SK-N-SH (cell line): ENCODE data around the gene SPIRE2. TPM values are rescaled to one million over a fixed set of nuclear protein-coding genes. Genes with fewer than 3 reads are reported as not detected.

Experiments used
- CTCF ChIA-PET: fragments of 300-600, 350-600 bp; formaldehyde crosslinking; extraction: SDS; loops from one replicate; lab custom pipeline; 2021; lab: Yijun Ruan, JAX
- POLR2A ChIA-PET: fragments of 350-600 bp; sonication (Branson Sonifier 250); formaldehyde crosslinking; extraction: SDS; loops from one replicate; lab custom pipeline; 2020; ENCODE audit warnings: antibody characterized with exemption, inconsistent platforms; lab: Yijun Ruan, JAX
- DNase-seq: peaks from one replicate; pipeline ENCODE4 v3.0.0; 2012
- H2AFZ ChIP-seq: fragments of 200-600 bp; sonication (generic); 2 replicates; pipeline ENCODE4 v1.8.1; 2016; ENCODE audit warnings: antibody characterized with exemption, mild to moderate bottlenecking, low read depth
- H3F3A ChIP-seq: fragments of 200-600 bp; sonication (generic); replicated peaks from 2 replicates; pipeline ENCODE3; 2016; ENCODE audit warnings: antibody characterized with exemption, mild to moderate bottlenecking; ENCODE audit not compliant: insufficient read depth
- H3K27ac ChIP-seq, 2 experiments: fragments of 200-500 bp in 1 of 2; fragments of 200-600 bp in 1 of 2; sonication (Bioruptor generic) in 1 of 2; sonication (generic), shearing (Covaris generic) in 1 of 2; 2 replicates each; pipeline versions ENCODE4 v1.5.1 to v1.6.1; 2014 to 2016; ENCODE audit warnings: low read depth in 2 of 2, inconsistent platforms in 1 of 2, low read length in 1 of 2, mild to moderate bottlenecking in 1 of 2, mixed read lengths in 1 of 2
- H3K27me3 ChIP-seq: fragments of 200-600 bp; sonication (generic), shearing (Covaris generic); 2 replicates; pipeline ENCODE4 v1.6.1; 2016; ENCODE audit warnings: mixed run types; ENCODE audit not compliant: insufficient read depth
- H3K36me3 ChIP-seq, 2 experiments: fragments of 200-500 bp in 1 of 2; fragments of 200-600 bp in 1 of 2; sonication (Bioruptor generic) in 1 of 2; sonication (generic) in 1 of 2; replicated peaks in 1 of 2; 2 replicates each; pipeline versions ENCODE3 to v1.5.1; 2014 to 2016; ENCODE audit warnings: low read length in 1 of 2, mild to moderate bottlenecking in 1 of 2; ENCODE audit not compliant: insufficient read depth in 2 of 2, control insufficient read depth in 1 of 2
- H3K4me1 ChIP-seq, 2 experiments: fragments of 200-500 bp in 1 of 2; fragments of 200-600 bp in 1 of 2; sonication (Bioruptor generic) in 1 of 2; sonication (generic), shearing (Covaris generic) in 1 of 2; 2 replicates each; pipeline versions ENCODE4 v1.5.1 to v1.6.1; 2014 to 2016; ENCODE audit warnings: low read depth in 1 of 2, low read length in 1 of 2, mixed run types in 1 of 2; ENCODE audit not compliant: insufficient read depth in 2 of 2, control insufficient read depth in 1 of 2
- H3K4me2 ChIP-seq: fragments of 200-600 bp; sonication (generic), shearing (Covaris generic); 2 replicates; pipeline ENCODE4 v1.6.1; 2017; ENCODE audit warnings: mixed run types
- H3K4me3 ChIP-seq, 2 experiments: fragments of 200-500 bp in 1 of 2; fragments of 200-600 bp in 1 of 2; sonication (Bioruptor generic) in 1 of 2; sonication (generic), shearing (Covaris generic) in 1 of 2; 2 replicates each; pipeline versions ENCODE4 v1.5.1 to v1.8.1; 2014 to 2016; ENCODE audit warnings: low read depth in 2 of 2, inconsistent platforms in 1 of 2, low read length in 1 of 2, mild to moderate bottlenecking in 1 of 2, mixed read lengths in 1 of 2, moderate library complexity in 1 of 2
- H3K79me2 ChIP-seq: fragments of 200-600 bp; sonication (generic); 2 replicates; pipeline ENCODE4 v1.8.1; 2017; ENCODE audit warnings: mild to moderate bottlenecking; ENCODE audit not compliant: insufficient read depth
- H3K9ac ChIP-seq: fragments of 200-600 bp; sonication (generic); 2 replicates; pipeline ENCODE4 v1.6.1; 2017; ENCODE audit warnings: mixed run types
- H3K9me2 ChIP-seq: fragments of 200-600 bp; sonication (generic); 2 replicates; pipeline ENCODE4 v1.6.1; 2017; ENCODE audit warnings: mixed run types
- H3K9me3 ChIP-seq: fragments of 200-600 bp; sonication (generic); 2 replicates; pipeline ENCODE4 v1.6.1; 2017; ENCODE audit warnings: mixed run types, mild to moderate bottlenecking, moderate library complexity
- H4K20me1 ChIP-seq: fragments of 200-600 bp; sonication (generic); 2 replicates; pipeline ENCODE4 v1.6.1; 2017; ENCODE audit warnings: mild to moderate bottlenecking, mixed run types; ENCODE audit not compliant: insufficient read depth
- CHD2 ChIP-seq: fragments of 150-350 bp; IDR thresholded peaks from 2 replicates; pipeline ENCODE4 v1.6.1; 2018; ENCODE audit warnings: low read length; ENCODE audit not compliant: partially characterized antibody
- CTCF ChIP-seq: fragments of 200-600 bp; sonication (generic); IDR thresholded peaks from 2 replicates; pipeline ENCODE4 v1.6.1; 2017; ENCODE audit warnings: antibody characterized with exemption, mild to moderate bottlenecking, moderate library complexity
- ELF1 ChIP-seq: IDR thresholded peaks from 2 replicates; pipeline ENCODE4 v1.4.0; 2012
- EZH2phosphoT487 ChIP-seq: fragments of 200-600 bp; sonication (generic); IDR thresholded peaks from 2 replicates; pipeline ENCODE4 v1.6.1; 2017; ENCODE audit warnings: low read depth, mixed run types, mild to moderate bottlenecking, antibody characterized with exemption, moderate library complexity, borderline replicate concordance
- FOSL2 ChIP-seq: IDR thresholded peaks from 2 replicates; pipeline ENCODE4 v1.4.0; 2012; ENCODE audit warnings: low read depth, mild to moderate bottlenecking, moderate library complexity, borderline replicate concordance
- GATA2 ChIP-seq: sonication (generic); formaldehyde crosslinking; IDR thresholded peaks from 2 replicates; pipeline ENCODE4 v1.5.0; 2020; ENCODE audit warnings: mild to moderate bottlenecking, missing genetic modification reagents
- JUND ChIP-seq: IDR thresholded peaks from 2 replicates; pipeline ENCODE4 v1.4.0; 2012
- MAX ChIP-seq: IDR thresholded peaks from 2 replicates; pipeline ENCODE4 v1.4.0; 2012; ENCODE audit warnings: low read depth
- NFIC ChIP-seq: IDR thresholded peaks from 2 replicates; pipeline ENCODE4 v1.4.0; 2012; ENCODE audit warnings: borderline replicate concordance
- NRF1 ChIP-seq: IDR thresholded peaks from 2 replicates; pipeline ENCODE4 v1.6.1; 2012; ENCODE audit warnings: low read depth, mild to moderate bottlenecking, low read length
- PBX3 ChIP-seq: IDR thresholded peaks from 2 replicates; pipeline ENCODE4; 2012
- POLR2AphosphoS5 ChIP-seq: IDR thresholded peaks from 2 replicates; pipeline ENCODE4 v1.6.1; 2012; ENCODE audit warnings: low read depth, low read length
- REST ChIP-seq: IDR thresholded peaks from 2 replicates; pipeline ENCODE4 v1.6.1; 2012; ENCODE audit warnings: mild to moderate bottlenecking, low read depth, low read length, moderate library complexity
- SMC3 ChIP-seq: IDR thresholded peaks from 2 replicates; pipeline ENCODE4 v1.6.1; 2012; ENCODE audit warnings: low read depth, low read length, improper control_type of control experiment
- TAF1 ChIP-seq: IDR thresholded peaks from 2 replicates; pipeline ENCODE4 v1.6.1; 2012; ENCODE audit warnings: low read depth, mild to moderate bottlenecking, low read length, moderate library complexity, borderline replicate concordance
- TEAD4 ChIP-seq: IDR thresholded peaks from 2 replicates; pipeline ENCODE4 v1.4.0; 2012; ENCODE audit warnings: mild to moderate bottlenecking, borderline replicate concordance; ENCODE audit not compliant: insufficient read depth
- USF1 ChIP-seq: IDR thresholded peaks from 2 replicates; pipeline ENCODE4 v1.4.0; 2012; ENCODE audit warnings: low read depth, borderline replicate concordance
- USF2 ChIP-seq: fragments of 150-350 bp; IDR thresholded peaks from 2 replicates; pipeline ENCODE4 v1.6.1; 2017; ENCODE audit warnings: antibody characterized with exemption, low read length, low read depth, borderline replicate concordance
- ZBTB33 ChIP-seq: IDR thresholded peaks from 2 replicates; pipeline ENCODE4 v1.4.0; 2012; ENCODE audit warnings: low read depth, borderline replicate concordance
- WGBS: methylation state at CpG from one replicate; pipeline ENCODE4 v1.1.6; 2017; ENCODE audit warnings: low lambda C conversion rate; 5-methylcytosine and 5-hydroxymethylcytosine counted together
- polyA plus RNA-seq, 3 experiments: library from polyadenylated mRNA; depleted of rRNA; stranded (reverse); fragments of >200 nt; gene quantifications; 2 replicates each; pipeline ENCODE4 v1.2.3, GENCODE V29; 2012

SPIRE2 gene
- polyA plus RNA-seq, 1 of the 3 experiments (the other 2 are of a cell fraction), result 15.3 TPM

- no peak overlapping the region for H3K4me3 ChIP-seq
- peaks cover 11 to 12% of the 10 kb centered on the region in 2 experiments; a peak in 2 of 4 replicates for H3K4me1 ChIP-seq
Measured at GRCh38 chr16:89847051-89847939, 19.0 kb downstream of the SPIRE2 start.

More at GRCh38 chr16:89847051-89847939, 19.0 kb downstream of the SPIRE2 start:
- TF ChIP-seq MAX (no peak), TAF1 (no peak), CHD2 (no peak), ZBTB33 (no peak), JUND (no peak), PBX3 (no peak), NRF1 (no peak), CTCF (no peak), USF1 (no peak), NFIC (no peak), SMC3 (no peak), EZH2phosphoT487 (no peak), FOSL2 (no peak), TEAD4 (no peak), POLR2AphosphoS5 (no peak), USF2 (no peak), ELF1 (no peak), REST (no peak), GATA2 (no peak)
- DNase-seq, result no peak
- ChIA-PET CTCF (interaction anchor here (0.8 to 7.0 kb wide), 2 partner anchors 13 to 94 kb away, joined by 3 to 68 read pairs; no protein-coding TSS in a partner anchor), POLR2A (no interaction called here)
- no peaks in the 10 kb centered on the region for H3K27me3 ChIP-seq
- H3K9me2 ChIP-seq, result no peaks in the 10 kb centered on the region
- WGBS, result 87% methylated on average over 14 of the region's 26 CpGs
- no peaks in the 10 kb centered on the region for H3K79me2 ChIP-seq
- no peak overlapping the region for H2AFZ ChIP-seq
- no peak overlapping the region for H3K9ac ChIP-seq
- no peaks in the 10 kb centered on the region for H3K9me3 ChIP-seq
- H3K27ac ChIP-seq, result no peak overlapping the region
- H3F3A ChIP-seq, result peaks cover 11% of the 10 kb centered on the region
- no peaks in the 10 kb centered on the region for H4K20me1 ChIP-seq
- H3K4me2 ChIP-seq, result no peak overlapping the region
- no peaks in the 10 kb centered on the region for H3K36me3 ChIP-seq
